NCI-H510A treated with DMSO at 0.1 percent for 48 hours (cell line): Measurements from ENCODE around the gene SVBP.
"Not testable (repeated sequence)": the region's sequence is repeated elsewhere in the genome, so short reads cannot be mapped to it uniquely, and the experiment has no call there.

ENCODE experiments used
- DNase-seq: peaks from one replicate; lab custom pipeline; 2025; lab: John Stamatoyannopoulos, UW

Gene SVBP

GRCh38 chr1:42841440-42842147, 24.4 kb upstream of the SVBP start:
- no peak for DNase-seq

GRCh38 chr1:42841010-42841409, 23.8 kb upstream of the SVBP start:
- no peak for DNase-seq

- DNase-seq = no peak
Measured at GRCh38 chr1:42838482-42839190, 21.4 kb upstream of the SVBP start.

GRCh38 chr1:42837709-42838108, 20.5 kb upstream of the SVBP start:
- no peak for DNase-seq

- no peak for DNase-seq
Measured at GRCh38 chr1:42835422-42835821, 18.2 kb upstream of the SVBP start.

GRCh38 chr1:42834803-42835202, 17.6 kb upstream of the SVBP start:
- DNase-seq = no peak

GRCh38 chr1:42833981-42834380, 16.8 kb upstream of the SVBP start:
- no peak for DNase-seq

- no peak for DNase-seq
Measured at GRCh38 chr1:42832641-42833240, 15.5 kb upstream of the SVBP start.

- DNase-seq = no peak
Measured at GRCh38 chr1:42831273-42831672, 14.1 kb upstream of the SVBP start.

- DNase-seq = no peak
Measured at GRCh38 chr1:42830631-42831030, 13.4 kb upstream of the SVBP start.

GRCh38 chr1:42825036-42825851, 8.0 kb upstream of the SVBP start:
- DNase-seq = no peak

- no peak for DNase-seq
Measured at GRCh38 chr1:42824481-42825035, 7.4 kb upstream of the SVBP start.

- DNase-seq = no peak
Measured at GRCh38 chr1:42822800-42823392, 5.7 kb upstream of the SVBP start.

- no peak for DNase-seq
Measured at GRCh38 chr1:42821690-42822089, 4.5 kb upstream of the SVBP start.

- no peak for DNase-seq
Measured at GRCh38 chr1:42820813-42821212, 3.6 kb upstream of the SVBP start.

- DNase-seq = no peak
Measured at GRCh38 chr1:42817976-42818375, 779 bp upstream of the SVBP start.

- no peak for DNase-seq
Measured at GRCh38 chr1:42817440-42817767, 207 bp upstream of the SVBP start.

- DNase-seq = no peak
Measured at GRCh38 chr1:42815941-42816584, 1.1 kb downstream of the SVBP start.

GRCh38 chr1:42814815-42815214, 2.4 kb downstream of the SVBP start:
- DNase-seq = not testable (repeated sequence)

- no peak for DNase-seq
Measured at GRCh38 chr1:42807056-42807668, 10.0 kb downstream of the SVBP start.

GRCh38 chr1:42806593-42806992, 10.6 kb downstream of the SVBP start:
- DNase-seq = no peak
